ENCODE results near the gene ARL2.

The ARL2 gene

GRCh38 chr11:65045061-65045460 lies 31.1 kb downstream of the ARL2 start:
- H3F3A ChIP-seq (ENCODE audit: insufficient read depth, low read length): peaks cover 11% of the 10 kb centered on the region
- DNase-seq: no peak
- peaks cover 42% of the 10 kb centered on the region for H3K79me2 ChIP-seq (ENCODE audit: low read length)
- no peaks in the 10 kb centered on the region for H4K20me1 ChIP-seq (ENCODE audit: insufficient read depth, low read length)
- peaks cover 10% of the 10 kb centered on the region for H3K4me1 ChIP-seq (ENCODE audit: low read length)
- TF ChIP-seq EZH2phosphoT487 (IDR thresholded peaks at IDR 0.05; ENCODE audit: low read length): no peak
- TF ChIP-seq CTCF (IDR thresholded peaks at IDR 0.05; ENCODE audit: low read length): no peak
- no peak for TF ChIP-seq EZH2 (optimal IDR thresholded peaks at IDR 0.05; ENCODE audit: low read depth, low read length)
- no peak overlapping the region for H3K4me3 ChIP-seq (ENCODE audit: low read length)
- H3K27ac ChIP-seq (ENCODE audit: low read length): no peak overlapping the region
- no peak overlapping the region for H3K9ac ChIP-seq (ENCODE audit: low read length)
- no peaks in the 10 kb centered on the region for H3K9me2 ChIP-seq (replicated peaks; ENCODE audit: insufficient read depth, low read length)
- H3K36me3 ChIP-seq (replicated peaks; ENCODE audit: insufficient read depth, low read length): no peaks in the 10 kb centered on the region
- H3K4me2 ChIP-seq (ENCODE audit: low read depth, low read length): no peak overlapping the region
- H3K9me3 ChIP-seq (replicated peaks; ENCODE audit: insufficient read depth, low read length): no peaks in the 10 kb centered on the region
- no peaks in the 10 kb centered on the region for H3K27me3 ChIP-seq (replicated peaks; ENCODE audit: insufficient read depth, low read length)
- no peak overlapping the region for H2AFZ ChIP-seq (ENCODE audit: low read length)

GRCh38 chr11:65045728-65046127 lies 31.8 kb downstream of the ARL2 start:
- no peak for DNase-seq
- H3K9me3 ChIP-seq (replicated peaks; ENCODE audit: insufficient read depth, low read length): no peaks in the 10 kb centered on the region
- no peak overlapping the region for H3K27ac ChIP-seq (ENCODE audit: low read length)
- H3K4me1 ChIP-seq (ENCODE audit: low read length): peaks cover 8% of the 10 kb centered on the region; the same call in 1 of the 2 replicates
- H3F3A ChIP-seq (ENCODE audit: insufficient read depth, low read length): peaks cover 6% of the 10 kb centered on the region
- H3K4me2 ChIP-seq (ENCODE audit: low read depth, low read length): no peak overlapping the region
- no peaks in the 10 kb centered on the region for H3K36me3 ChIP-seq (replicated peaks; ENCODE audit: insufficient read depth, low read length)
- H3K4me3 ChIP-seq (ENCODE audit: low read length): no peak overlapping the region
- no peaks in the 10 kb centered on the region for H3K27me3 ChIP-seq (replicated peaks; ENCODE audit: insufficient read depth, low read length)
- H3K9ac ChIP-seq (ENCODE audit: low read length): no peak overlapping the region
- no peak overlapping the region for H2AFZ ChIP-seq (ENCODE audit: low read length)
- TF ChIP-seq EZH2phosphoT487 (IDR thresholded peaks at IDR 0.05; ENCODE audit: low read length) (no peak), CTCF (IDR thresholded peaks at IDR 0.05; ENCODE audit: low read length) (no peak), EZH2 (optimal IDR thresholded peaks at IDR 0.05; ENCODE audit: low read depth, low read length) (no peak)
- H4K20me1 ChIP-seq (ENCODE audit: insufficient read depth, low read length): no peaks in the 10 kb centered on the region
- no peaks in the 10 kb centered on the region for H3K9me2 ChIP-seq (replicated peaks; ENCODE audit: insufficient read depth, low read length)
- H3K79me2 ChIP-seq (ENCODE audit: low read length): peaks cover 42% of the 10 kb centered on the region

- no peak for DNase-seq
- Histone ChIP-seq H3K79me2 (ENCODE audit: low read length) (peaks cover 30% of the 10 kb centered on the region), H4K20me1 (ENCODE audit: insufficient read depth, low read length) (no peaks in the 10 kb centered on the region), H3K4me1 (ENCODE audit: low read length) (peaks cover 8% of the 10 kb centered on the region), H2AFZ (ENCODE audit: low read length) (no peak overlapping the region), H3K4me3 (ENCODE audit: low read length) (no peak overlapping the region), H3K9me2 (replicated peaks; ENCODE audit: insufficient read depth, low read length) (no peaks in the 10 kb centered on the region), H3F3A (ENCODE audit: insufficient read depth, low read length) (peaks cover 8% of the 10 kb centered on the region), H3K36me3 (replicated peaks; ENCODE audit: insufficient read depth, low read length) (no peaks in the 10 kb centered on the region), H3K27ac (ENCODE audit: low read length) (no peak overlapping the region), H3K27me3 (replicated peaks; ENCODE audit: insufficient read depth, low read length) (no peaks in the 10 kb centered on the region), H3K9me3 (replicated peaks; ENCODE audit: insufficient read depth, low read length) (no peaks in the 10 kb centered on the region), H3K9ac (ENCODE audit: low read length) (no peak overlapping the region), H3K4me2 (ENCODE audit: low read depth, low read length) (no peak overlapping the region)
- TF ChIP-seq EZH2phosphoT487 (IDR thresholded peaks at IDR 0.05; ENCODE audit: low read length) (no peak), EZH2 (optimal IDR thresholded peaks at IDR 0.05; ENCODE audit: low read depth, low read length) (no peak), CTCF (IDR thresholded peaks at IDR 0.05; ENCODE audit: low read length) (no peak)
Measured at GRCh38 chr11:65047581-65048422, 33.8 kb downstream of the ARL2 start.
